ENCODE data around the gene ZBTB20.
"Not testable (repeated sequence)": the region's sequence is repeated elsewhere in the genome, so short reads cannot be mapped to it uniquely, and the experiment has no call there.

ZBTB20 gene

DNA sequence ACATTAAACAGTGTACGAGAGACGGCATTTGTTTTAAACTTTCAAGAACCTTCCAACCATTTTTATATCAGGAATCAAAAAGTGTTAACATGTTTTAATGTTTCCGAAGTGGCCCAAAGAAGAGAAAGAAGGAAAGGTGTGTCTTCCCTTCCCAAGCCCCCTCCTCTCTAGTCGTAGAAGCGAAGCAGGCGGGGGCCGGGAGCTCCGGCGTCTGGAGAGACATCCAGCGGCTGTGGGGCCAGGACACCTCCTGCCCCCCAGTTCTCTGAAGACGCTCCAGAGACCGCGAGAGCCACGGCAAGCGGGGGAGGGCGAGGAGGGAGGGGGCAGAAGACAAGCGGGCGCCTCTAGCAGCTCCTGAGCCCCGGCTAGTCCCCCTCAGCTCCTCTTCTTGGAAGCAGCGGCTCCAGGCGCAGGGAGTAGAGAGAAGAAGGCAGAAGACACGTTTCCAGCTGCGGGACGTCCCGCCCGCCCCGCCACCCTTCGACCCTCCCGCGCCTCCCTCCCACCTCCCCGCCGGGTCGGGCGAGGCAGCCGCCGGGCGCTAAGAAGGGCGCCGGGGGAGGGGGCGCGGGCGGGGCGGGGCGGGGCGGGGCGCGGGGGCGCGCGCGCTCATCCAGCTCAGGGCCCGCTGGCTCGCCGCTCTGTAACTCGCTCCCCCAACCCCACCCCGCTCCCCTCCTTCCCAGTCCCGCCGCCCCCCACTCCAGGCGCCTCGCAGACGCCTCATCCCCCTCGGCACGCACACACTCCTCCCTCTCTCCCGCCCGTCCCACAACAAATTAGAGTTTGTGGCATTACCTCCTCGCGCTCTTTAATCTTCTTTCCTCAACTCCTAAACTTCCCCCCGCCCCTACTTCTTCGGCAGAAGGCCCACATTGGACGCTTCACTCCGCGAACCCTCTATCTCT is at the start of gene ZBTB20:
ZBTB20 (minus strand) TSS at position 871 of the 911 bp plus-strand sequence.
- peak; percentile 34 to 58 (median 54) for DNase-seq (ENCODE audit: low read depth in 2 of 3, low spot score in 1 of 3)

DNA sequence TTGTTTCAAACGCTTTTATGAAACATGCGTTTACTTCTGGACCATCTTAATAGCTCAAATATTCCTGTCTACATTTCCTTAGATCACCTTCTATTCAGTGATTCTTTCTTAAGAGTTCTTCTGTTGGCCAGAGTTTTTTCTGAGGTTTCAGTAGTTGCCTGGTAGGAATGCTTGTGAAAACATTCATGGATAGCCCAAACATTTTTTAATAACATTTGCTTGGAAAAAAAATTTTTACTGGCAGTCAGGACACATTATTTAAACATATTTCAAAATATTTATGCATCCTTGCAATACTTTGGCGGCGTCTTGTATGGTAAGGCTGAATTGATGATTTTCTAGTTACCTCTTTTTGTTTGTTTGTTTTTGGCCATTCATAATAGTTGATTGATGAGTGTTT is 47.4 kb upstream of the ZBTB20 start:
- no peak for DNase-seq (ENCODE audit: low read depth in 2 of 3, low spot score in 1 of 3)

DNA sequence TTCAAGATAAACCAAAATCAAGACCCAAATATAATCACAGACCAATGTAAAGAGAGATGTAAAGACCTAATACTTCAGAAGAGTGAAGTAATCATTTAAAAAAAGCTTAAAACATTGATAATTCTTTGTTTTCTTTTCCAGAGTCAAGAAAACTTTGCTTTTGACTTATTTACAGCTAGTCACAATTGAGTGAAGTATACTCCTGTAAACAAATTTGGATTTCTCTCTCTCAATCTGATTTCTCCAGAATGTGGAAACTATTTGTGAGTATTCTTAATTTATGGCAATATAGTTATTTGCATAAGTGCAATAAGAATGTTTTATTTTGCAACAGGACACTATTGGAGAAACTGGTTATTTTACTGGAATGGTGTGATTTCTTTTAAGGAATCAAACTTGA is 43.7 kb upstream of the ZBTB20 start:
- DNase-seq (ENCODE audit: low read depth in 2 of 3, low spot score in 1 of 3): no peak

DNA sequence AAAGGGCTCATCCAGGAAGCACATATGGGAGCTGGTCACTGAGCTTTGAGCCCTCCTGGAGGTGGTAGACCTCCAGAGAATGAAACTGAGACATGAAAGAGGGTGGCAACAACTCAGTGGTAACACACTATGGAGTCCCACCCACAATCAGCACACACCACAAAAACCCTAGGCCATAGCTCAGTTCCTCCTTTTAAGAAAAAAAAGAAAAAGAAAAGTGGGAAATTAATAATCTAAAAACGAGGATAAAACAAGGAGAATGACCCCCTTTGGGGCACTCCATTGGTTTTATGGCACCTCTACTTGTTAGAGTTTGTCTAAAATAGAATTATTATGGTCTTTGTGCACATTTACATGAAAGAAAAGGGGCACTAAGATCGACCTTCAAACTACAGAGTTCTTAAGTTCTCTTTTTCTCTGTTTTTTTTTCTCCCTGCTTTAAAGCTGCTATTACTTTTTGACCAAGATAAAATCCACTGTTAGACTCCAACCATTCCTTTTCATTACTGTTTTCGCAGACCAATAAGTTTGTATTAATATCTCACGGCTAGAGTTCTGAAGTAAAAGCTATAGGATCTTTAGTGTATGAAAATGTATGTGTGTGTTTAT is 40.2 kb upstream of the ZBTB20 start:
- no peak for DNase-seq (ENCODE audit: low read depth in 2 of 3, low spot score in 1 of 3)

DNA sequence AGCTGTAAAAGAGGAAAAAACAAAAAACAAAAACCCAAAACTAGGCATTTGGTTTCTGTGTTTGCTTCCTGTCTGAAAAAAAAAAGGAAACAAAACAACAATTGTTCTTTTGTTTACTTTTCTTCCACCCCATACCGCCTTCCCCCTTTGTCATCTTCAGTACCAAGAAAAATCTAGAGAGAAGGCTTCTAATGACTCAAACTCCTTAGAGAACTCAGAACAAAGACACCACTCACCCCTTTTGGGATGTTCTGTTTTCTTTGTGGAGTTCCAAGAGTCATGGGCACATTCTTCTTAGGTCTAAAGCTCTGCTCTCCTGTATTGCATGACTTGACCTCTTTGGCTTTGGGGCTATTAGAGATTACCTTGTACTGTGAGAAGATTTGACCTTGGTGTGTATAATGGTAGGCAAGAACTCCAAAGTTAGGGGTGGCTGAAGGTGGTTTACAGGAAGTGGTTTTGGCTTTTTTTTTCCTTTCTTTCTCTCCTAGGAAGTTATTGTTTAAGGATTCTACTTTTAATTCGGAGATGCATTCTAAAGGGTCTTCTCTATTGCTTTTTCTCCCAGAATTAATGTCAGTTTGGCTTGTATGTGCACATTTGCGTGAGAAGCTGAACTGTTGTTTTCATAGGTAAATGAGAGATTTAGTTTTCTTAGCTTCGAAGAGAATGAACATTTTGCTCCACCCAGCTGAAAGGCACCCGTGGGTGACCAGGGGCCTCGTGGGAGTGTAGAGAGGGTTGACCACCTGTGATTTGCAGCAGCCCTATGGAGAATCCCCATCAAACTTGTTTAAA is 39.5 kb upstream of the ZBTB20 start:
- DNase-seq (ENCODE audit: low read depth in 2 of 3, low spot score in 1 of 3): no peak

DNA sequence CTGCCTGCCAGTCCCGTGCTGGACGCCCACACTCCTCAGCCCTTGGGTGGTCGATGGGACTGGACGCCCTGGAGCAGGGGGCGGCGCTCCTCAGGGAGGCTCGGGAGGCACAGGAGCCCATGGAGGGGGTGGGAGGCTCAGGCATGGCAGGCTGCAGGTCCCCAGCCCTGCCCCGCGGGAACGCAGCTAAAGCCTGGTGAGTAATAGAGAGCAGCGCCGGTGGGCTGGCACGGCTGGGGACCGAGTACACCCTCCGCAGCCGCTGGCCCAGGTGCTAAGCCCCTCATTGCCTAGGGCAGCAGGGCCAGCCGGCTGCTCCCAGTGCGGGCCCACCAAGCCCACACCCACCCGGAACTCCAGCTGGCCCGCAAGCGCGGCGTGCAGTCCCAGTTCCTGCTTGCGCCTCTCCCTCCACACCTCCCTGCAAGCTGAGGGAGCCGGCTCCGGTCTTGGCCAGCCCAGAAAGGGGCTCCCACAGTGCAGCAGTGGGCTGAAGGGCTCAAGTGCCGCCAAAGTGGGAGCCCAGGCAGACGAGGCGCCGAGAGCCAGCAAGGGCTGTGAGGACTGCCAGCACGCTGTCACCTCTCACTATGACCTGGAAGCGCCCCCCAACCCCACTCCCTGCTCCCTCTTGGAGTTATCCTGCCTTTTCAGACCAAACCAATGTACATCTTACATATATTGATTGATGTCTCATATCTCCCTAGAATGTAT is 37.9 kb upstream of the ZBTB20 start:
- DNase-seq (ENCODE audit: low read depth in 2 of 3, low spot score in 1 of 3): not testable (repeated sequence)

DNA sequence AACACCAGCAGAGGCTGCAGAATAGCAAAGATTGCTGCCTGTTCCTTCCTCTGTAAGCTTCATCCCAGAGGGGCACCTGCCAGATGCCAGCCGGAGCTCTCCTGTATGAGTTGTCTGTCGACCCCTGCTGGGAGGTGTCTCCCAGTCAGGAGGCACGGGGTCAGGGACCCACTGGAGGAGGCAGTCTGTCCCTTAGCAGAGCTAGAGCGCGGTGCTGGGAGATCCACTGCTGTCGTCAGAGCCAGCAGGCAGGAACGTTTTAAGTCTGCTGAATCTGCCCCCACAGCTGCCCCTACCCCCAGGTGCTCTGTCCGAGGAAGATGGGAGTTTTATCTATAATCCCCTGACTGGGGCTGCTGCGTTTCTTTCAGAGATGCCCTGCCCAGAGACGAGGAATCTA is 31.8 kb upstream of the ZBTB20 start:
- not testable (repeated sequence) for DNase-seq (ENCODE audit: low read depth in 2 of 3, low spot score in 1 of 3)

DNA sequence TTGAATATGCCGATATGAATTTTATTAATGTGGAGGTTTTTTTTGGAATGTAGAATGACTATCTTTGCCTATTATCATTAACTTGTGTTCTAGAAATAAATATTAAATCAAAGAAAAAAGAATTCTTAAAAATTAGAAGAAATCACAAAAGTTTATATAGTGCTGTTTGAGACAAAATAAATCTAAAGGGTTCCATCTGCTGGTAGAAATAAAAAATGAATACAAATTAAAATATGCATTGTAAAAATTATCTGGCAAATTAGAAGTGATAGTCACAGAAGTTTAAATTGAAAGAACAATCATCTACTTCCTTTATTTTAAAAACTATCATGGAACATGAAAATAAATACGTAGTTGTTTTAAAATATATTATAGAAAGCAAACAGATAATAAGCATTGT is 22.7 kb upstream of the ZBTB20 start:
- no peak for DNase-seq (ENCODE audit: low read depth in 2 of 3, low spot score in 1 of 3)

DNA sequence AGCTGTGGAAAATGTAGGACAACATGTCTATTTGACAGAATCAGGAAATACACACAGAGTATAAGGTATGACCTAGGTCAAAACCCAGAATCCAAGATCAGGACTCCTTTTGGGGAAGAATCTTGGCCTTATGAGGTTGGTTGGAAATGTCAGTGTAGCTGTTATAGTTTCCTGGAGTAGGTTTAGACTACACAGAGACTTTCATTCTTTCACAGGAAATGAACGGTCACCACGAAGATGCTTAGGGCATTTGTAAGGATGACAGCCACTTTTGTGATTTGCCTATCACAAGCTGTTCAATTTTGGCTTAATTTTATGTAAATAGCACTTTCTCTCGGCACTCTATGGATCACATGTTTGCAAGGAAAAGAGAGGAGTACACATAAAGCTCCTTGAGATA is 18.6 kb upstream of the ZBTB20 start:
- no peak for DNase-seq (ENCODE audit: low read depth in 2 of 3, low spot score in 1 of 3)

DNA sequence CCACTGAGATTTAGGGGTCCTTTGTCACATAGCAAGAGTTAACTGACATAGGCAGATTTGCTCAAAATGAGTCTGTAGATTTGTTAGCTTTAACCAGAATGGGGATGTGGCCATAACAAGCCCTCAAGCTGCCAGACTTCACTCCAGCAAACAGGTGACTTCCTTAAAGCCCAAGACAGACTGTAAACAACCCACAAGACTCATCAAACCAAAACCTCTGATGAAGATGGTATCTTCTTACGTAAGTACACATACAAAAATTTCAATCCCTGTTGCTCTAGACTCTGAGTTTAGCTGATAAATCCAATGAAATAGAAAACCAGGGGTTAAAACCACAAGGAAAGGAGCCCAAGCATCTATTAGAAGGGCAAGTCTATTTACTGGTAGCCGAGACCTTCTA is 18.2 kb upstream of the ZBTB20 start:
- DNase-seq (ENCODE audit: low read depth in 2 of 3, low spot score in 1 of 3): no peak

DNA sequence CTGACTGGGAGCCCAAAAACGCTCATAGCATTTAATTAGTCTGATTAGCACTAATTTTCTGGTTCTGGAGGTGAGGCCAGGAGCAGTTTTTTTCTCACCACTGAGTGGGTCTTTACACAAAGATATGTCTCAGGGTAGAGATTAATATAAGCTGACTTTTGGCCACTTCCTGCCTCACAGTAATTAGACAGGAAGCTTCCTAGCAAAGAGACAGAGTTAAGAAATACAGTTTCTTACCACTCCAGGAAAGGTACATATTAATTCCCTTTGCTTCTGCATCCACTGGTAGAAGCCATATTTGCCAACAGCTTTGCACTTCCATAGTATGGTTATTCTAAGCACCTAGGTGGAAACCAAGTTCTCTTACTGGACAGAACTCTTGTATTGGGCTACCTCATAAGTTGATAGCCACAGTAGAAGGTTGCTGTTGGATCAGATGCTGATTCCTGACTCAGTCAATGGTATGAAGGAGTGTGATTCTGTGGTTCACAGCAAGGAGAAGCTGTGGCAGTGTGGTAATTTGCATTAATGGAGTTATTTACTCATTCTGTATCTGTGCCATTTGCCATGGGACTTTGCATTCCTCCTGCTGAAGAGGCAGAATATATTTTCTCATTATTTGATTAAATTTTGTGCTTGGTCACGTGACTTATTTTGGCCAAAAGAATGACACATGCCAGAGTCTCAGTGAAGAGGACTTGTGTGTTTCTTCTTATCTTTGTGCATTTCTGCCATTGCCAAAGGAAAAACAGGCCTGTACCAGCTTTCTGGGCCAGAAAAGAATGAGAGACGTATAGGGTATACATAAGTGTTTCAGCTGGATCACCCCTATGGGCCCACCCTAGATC is 17.5 kb upstream of the ZBTB20 start:
- DNase-seq (ENCODE audit: low read depth in 2 of 3, low spot score in 1 of 3): no peak

DNA sequence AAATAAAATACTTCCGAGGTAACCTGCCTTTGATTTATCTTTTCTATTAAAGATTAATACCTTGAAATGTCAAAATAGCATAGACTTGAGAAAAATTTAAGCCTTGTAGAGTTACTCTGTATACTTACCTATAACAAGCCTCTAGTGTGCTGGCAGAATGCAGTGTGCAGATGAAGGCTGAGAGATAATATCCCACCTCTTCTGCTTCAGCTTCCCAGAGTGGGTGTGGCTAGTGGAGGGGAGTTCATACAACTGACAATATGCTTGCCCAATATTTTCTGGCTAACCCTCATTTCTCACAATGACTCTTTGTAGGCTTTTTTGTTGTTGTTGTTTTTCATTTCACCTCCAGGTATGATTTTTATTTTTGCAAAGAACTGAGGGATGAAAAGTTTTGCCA is 15.7 kb upstream of the ZBTB20 start:
- no peak for DNase-seq (ENCODE audit: low read depth in 2 of 3, low spot score in 1 of 3)

DNA sequence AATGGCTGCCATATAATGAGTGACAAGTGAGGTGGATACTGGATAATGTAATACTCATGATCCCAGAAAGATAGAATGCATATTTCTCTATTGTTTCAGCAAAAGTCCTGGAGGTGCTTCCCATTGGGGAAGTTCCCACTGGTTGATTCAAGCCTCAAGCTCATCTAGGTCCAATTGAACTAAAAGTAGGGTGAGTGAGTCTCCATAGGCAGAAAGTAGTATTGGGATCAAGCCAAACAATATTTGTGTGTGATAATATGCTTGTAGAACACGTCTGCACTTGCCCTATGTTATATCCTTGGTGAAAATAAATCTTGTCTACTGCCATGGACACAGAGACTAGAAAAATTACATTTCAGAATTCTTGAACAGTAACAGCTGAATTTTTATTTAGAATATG is 14.8 kb upstream of the ZBTB20 start:
- DNase-seq (ENCODE audit: low read depth in 2 of 3, low spot score in 1 of 3): no peak

DNA sequence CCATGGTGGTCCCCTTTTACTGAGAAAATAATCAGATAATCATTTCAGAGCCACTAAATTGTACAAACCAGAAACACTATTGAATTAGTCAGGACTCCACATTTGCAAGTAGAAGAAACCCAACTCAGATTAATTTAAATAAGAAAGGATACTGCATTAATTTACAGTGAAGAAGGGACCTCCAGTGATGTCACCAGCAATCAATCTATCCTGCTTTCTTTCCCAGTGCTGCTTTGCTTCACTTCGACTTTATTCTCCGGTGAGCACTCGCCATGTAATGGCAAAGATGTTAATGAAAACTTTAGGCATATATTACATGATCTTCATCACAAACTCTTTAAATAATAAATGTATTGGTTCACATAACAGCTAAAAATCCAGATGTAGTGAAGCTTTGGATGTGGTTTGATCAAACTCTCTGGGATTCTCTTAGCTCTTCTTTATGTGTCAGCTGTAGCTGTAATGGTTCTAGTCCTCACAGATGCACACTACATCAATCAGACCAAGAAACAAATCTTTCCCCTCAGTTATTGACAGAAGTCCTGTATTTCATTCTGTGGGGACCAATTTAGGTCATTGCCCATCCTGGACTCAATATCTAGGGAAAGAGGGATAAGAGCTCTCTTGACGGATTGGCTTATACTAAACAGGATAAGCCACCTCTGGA is 14.2 kb upstream of the ZBTB20 start:
- no peak for DNase-seq (ENCODE audit: low read depth in 2 of 3, low spot score in 1 of 3)

DNA sequence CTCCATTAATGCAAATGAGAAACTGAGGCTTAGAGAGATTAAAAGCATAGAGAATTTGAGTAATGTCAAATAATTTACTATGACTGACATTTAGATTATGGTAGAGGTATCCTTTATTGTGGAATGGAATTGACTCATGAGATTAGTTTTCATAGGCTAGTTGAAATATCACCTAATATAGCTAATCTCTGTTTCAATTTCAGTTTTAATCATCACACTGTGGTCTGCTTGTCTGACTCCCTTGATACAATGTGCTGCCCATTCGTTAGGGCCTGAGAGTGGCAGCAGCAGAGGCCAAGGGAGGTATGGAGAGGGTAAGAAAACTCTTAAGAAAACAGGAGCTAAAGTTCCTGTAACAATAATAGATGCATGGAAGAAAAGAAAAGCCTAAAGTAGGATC is 13.2 kb upstream of the ZBTB20 start:
- DNase-seq (ENCODE audit: low read depth in 2 of 3, low spot score in 1 of 3): no peak

DNA sequence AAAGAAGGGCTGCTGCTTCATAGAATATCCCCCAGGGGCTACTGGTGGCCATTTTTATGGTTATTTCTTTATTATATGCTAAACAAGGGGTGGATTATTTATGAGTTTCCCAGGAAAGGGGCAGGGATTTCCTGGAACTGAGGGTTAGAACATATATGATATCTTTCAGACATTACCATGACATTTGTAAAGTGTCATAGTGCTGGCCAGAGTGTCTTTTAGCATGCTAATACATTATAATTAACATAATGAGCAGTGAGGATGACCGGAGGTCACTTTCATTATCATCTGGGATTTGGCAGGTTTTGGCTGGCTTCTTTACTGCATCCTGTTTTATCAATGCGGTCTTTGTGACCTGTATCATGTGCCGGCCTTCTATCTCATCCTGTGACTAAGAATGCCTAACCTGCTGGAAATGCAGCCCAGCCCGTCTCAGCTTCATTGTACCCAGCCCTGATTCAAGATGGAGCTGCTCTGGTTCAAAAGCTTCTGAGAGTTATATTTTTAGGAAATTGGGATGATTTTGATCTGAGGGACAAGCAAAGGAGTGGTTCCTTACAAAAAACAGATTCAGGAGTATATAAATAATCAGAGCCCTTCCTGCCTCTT is 9.1 kb upstream of the ZBTB20 start:
- DNase-seq (ENCODE audit: low read depth in 2 of 3, low spot score in 1 of 3): no peak

DNA sequence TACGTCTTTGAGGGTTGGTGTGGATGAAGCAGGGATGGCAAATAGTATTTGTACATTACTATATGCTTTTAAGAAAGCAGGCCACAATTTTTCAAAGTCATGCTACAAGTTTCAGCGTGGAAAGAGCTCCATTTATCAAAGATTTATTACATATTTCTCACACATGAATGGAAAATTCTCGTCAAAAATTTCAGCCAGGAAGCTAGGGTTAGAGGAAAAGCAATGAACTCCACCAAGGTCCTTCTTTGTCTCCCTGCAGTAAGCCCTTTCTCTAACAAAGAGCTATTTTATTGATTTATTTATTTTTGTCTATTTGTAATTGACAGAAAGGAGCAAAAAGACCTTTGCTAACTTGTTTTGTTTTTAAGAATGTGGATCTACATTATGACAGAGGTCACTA is 7.5 kb upstream of the ZBTB20 start:
- no peak for DNase-seq (ENCODE audit: low read depth in 2 of 3, low spot score in 1 of 3)

DNA sequence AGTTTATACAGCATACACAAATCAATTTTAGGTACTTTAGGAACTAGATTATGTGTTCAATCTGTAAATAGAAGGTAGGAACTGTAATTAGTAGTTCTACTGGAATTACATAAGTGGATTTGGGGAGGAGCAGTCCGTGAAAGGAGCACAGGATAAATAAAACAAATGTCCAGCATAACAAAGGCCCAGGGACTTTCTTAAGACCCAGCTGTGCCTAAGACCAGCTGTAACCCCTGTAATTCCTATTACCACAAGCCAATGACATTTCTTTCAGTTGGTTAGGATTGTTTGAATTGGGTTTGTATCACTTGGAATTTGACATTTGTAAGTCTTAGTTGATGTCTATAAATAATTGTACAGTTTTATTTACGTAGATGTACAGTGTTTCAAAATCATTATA is 4.8 kb upstream of the ZBTB20 start:
- no peak for DNase-seq (ENCODE audit: low read depth in 2 of 3, low spot score in 1 of 3)

DNA sequence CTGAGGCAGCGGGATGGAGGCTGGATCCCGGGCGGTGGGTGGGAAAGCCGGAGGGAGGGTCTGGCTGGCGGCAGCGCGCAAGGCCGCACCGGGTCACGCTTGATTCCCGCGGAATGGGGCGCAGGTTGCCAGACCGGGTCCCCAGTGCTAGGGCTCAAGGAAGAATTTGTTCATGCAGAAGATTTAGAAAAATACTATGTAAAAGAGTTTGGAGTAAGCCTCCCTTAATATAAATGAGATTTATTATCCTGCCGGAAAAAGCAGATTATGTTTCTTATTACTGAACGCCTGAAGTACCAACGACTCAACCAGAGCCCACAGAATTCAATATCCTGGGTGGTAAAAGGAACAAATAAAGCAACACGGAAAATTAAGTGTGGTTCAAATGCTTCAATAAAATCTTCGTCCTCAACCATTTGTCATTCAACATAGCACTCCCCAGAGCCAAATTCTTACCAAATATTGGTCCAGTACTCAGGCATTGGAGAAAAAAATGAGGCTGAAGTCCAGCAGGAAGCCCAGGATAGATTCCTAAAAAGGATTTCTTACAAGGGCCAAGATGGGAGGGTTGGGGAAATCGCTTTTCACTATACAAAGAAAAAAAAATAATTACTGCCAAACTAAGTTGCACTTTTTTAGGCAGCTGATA is 1.2 kb upstream of the ZBTB20 start:
- no peak for DNase-seq (ENCODE audit: low read depth in 2 of 3, low spot score in 1 of 3)
